HAP-1 (cell line): Measurements from ENCODE around the gene EPRS1.
"Not testable (repeated sequence)": the region's sequence is repeated elsewhere in the genome, so short reads cannot be mapped to it uniquely, and the experiment has no call there.

ENCODE experiments used
- DNase-seq, 2 experiments: peaks; one replicate each; pipeline ENCODE4 v3.0.0-alpha.2; 2016 to 2020; ENCODE audit warnings: low spot score in 2 of 2
- H3K27me3 ChIP-seq: fragments of 250-450 bp; sonication (Bioruptor Pico); 2 replicates; pipeline ENCODE4 v1.5.1; 2020; ENCODE audit warnings: low read depth, mild to moderate bottlenecking, moderate library complexity
- H3K36me3 ChIP-seq: fragments of 250-450 bp; sonication (Bioruptor Pico); replicated peaks from 2 replicates; pipeline ENCODE4 v1.5.1; 2020; ENCODE audit warnings: mild to moderate bottlenecking
- H3K4me1 ChIP-seq: fragments of 250-450 bp; sonication (Bioruptor Pico); 2 replicates; pipeline ENCODE4 v1.5.1; 2020; ENCODE audit warnings: mild to moderate bottlenecking
- H3K4me3 ChIP-seq: fragments of 250-450 bp; sonication (Bioruptor Pico); 2 replicates; pipeline ENCODE4 v1.5.1; 2020; ENCODE audit warnings: mild to moderate bottlenecking, moderate library complexity
- H3K9me3 ChIP-seq: fragments of 250-450 bp; sonication (Bioruptor Pico); 2 replicates; pipeline ENCODE4 v1.5.1; 2020; ENCODE audit warnings: mild to moderate bottlenecking, moderate library complexity
- in situ Hi-C: fragments of 300-500 bp; cut with MboI; formaldehyde crosslinking; loops from 3 replicates; pipeline ENCODE4 v1.14.3; 2020; ENCODE audit warnings: low sequenced_read_pairs, inconsistent platforms, mixed read lengths

Gene EPRS1

DNA sequence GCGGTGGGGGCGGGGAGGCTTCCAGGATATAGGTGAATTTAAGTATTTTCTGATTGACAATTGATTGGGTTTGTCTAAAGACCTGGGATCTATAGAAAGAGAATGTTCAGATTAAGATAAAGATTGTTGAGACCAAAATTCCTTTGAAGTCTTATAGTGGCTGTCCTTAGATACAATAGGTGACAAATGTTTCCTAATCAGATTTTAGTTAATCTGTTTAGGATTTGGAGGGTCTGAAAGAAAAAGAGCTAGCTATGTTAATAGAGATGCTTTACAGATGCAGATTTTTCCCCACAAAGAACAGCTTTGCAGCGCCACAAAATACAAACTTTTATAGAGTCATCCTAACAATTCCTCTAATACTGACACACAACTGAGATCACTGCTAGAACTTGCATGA lies 14.6 kb upstream of the EPRS1 start:
- H3K36me3 ChIP-seq = peaks cover 10% of the 10 kb centered on the region
- peaks cover 7% of the 10 kb centered on the region for H3K4me1 ChIP-seq
- no peak overlapping the region for H3K4me3 ChIP-seq
- in situ Hi-C loops = no loop called here
- H3K27me3 ChIP-seq = peaks cover 68% of the 10 kb centered on the region
- DNase-seq = peak; percentile 45 to 99
- H3K9me3 ChIP-seq = no peaks in the 10 kb centered on the region

- Histone ChIP-seq H3K36me3 (peaks cover 5% of the 10 kb centered on the region; the same call in 1 of the 2 replicates), H3K4me1 (peaks cover 4% of the 10 kb centered on the region), H3K9me3 (no peaks in the 10 kb centered on the region), H3K4me3 (no peak overlapping the region), H3K27me3 (peaks cover 52% of the 10 kb centered on the region)
- in situ Hi-C loops = no loop called here
- no peak for DNase-seq
These were observed 10.1 kb upstream of the EPRS1 start for GRCh38 chr1:220056374-220056773.

GRCh38 chr1:220045356-220046051 lies 801 bp downstream of the EPRS1 start:
- Histone ChIP-seq H3K4me1 (peaks cover 12% of the 10 kb centered on the region), H3K4me3 (peak overlapping the region; percentile 97), H3K36me3 (peaks cover 8% of the 10 kb centered on the region), H3K9me3 (no peaks in the 10 kb centered on the region), H3K27me3 (no peaks in the 10 kb centered on the region)
- peak in 1 of 2 experiments; percentile 51 for DNase-seq
- in situ Hi-C loops = no loop called here

- in situ Hi-C loops = no loop called here
- Histone ChIP-seq H3K4me1 (peaks cover 12% of the 10 kb centered on the region), H3K27me3 (no peaks in the 10 kb centered on the region), H3K9me3 (no peaks in the 10 kb centered on the region), H3K36me3 (peaks cover 14% of the 10 kb centered on the region), H3K4me3 (peak overlapping the region; percentile 97)
- DNase-seq = no peak
These were observed 1.5 kb downstream of the EPRS1 start for GRCh38 chr1:220044678-220045355.

GRCh38 chr1:220043646-220044045 lies 2.7 kb downstream of the EPRS1 start:
- in situ Hi-C loops = no loop called here
- Histone ChIP-seq H3K4me3 (no peak overlapping the region), H3K27me3 (no peaks in the 10 kb centered on the region), H3K36me3 (peaks cover 21% of the 10 kb centered on the region), H3K9me3 (no peaks in the 10 kb centered on the region), H3K4me1 (peaks cover 12% of the 10 kb centered on the region)
- no peak for DNase-seq

DNA sequence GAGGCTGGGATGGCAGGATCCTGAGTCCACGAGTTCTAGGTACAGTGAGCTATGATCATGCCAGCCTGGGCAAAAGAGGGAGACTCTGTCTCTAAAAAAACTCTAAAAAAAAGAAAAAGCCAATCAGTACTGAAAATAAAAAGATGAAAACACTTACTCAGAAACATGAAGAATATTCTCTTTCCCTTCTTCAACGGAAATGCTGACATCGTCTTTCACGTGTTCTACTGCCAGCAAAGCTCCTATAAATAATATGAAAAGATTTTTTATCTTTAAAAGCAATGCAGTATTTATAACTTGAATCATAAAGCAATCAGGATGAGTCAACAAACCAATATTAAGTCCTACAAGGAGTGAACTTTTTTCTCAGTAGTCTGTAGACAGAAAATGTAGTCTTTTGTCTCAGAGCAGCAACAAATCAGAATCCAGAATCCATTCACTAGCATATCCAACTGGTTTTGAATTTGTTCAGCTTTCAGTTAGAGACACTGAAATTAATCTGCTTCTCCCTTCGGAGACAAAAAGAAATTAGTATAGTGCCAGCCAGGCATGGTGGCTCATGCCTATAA lies 6.2 kb downstream of the EPRS1 start:
- Histone ChIP-seq H3K4me1 (peaks cover 16% of the 10 kb centered on the region), H3K4me3 (no peak overlapping the region), H3K36me3 (peaks cover 26% of the 10 kb centered on the region), H3K27me3 (no peaks in the 10 kb centered on the region), H3K9me3 (no peaks in the 10 kb centered on the region)
- in situ Hi-C loops = no loop called here
- no peak for DNase-seq

DNA sequence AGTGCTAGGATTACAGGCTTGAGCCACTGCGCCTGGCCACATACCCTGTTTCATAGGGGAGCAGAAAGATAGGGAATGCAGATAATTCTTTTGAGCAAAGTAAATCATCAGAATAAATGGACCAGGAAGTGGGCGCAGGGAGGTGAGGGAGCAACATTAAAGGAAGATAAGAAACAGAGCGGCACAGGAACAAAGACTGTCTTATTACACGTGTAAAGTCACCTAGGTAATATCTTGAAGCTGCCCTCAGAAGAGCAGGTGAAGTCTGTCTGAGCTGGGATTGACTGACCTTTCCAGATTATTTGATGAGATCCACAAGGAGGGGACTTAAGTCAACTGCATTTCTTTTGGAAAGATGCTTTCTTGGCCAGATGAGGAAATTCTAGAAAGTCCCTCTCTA lies 7.7 kb downstream of the EPRS1 start:
- no peak for DNase-seq
- no peaks in the 10 kb centered on the region for H3K9me3 ChIP-seq
- in situ Hi-C loops = no loop called here
- peaks cover 7% of the 10 kb centered on the region for H3K4me1 ChIP-seq
- H3K36me3 ChIP-seq = peaks cover 31% of the 10 kb centered on the region
- H3K27me3 ChIP-seq = no peaks in the 10 kb centered on the region
- H3K4me3 ChIP-seq = no peak overlapping the region

DNA sequence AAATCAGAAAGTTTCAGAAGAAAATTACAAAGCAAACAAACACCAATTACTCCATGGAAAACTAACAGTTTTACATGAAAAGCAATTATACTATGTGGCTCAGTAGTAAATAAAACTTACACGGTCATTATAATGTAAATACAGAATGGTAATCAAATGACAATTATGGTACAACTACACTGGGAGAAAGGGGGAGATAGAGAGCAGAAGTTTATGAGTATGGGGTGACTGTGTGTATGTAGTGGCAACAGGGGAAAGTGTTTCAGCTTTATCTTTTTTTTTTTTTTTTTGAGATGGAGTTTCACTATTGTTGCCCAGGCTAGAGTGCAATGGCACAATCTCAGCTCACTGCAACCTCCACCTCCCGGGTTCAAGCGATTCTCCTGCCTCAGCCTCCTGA lies 8.5 kb downstream of the EPRS1 start:
- H3K9me3 ChIP-seq, H3K27me3 ChIP-seq, H3K4me1 ChIP-seq, in situ Hi-C loops, H3K4me3 ChIP-seq: not testable (repeated sequence)
- peaks cover 36% of the 10 kb centered on the region for H3K36me3 ChIP-seq
- peak in 1 of 2 experiments; percentile 14 for DNase-seq

GRCh38 chr1:220032911-220033310 lies 13.4 kb downstream of the EPRS1 start:
- DNase-seq = no peak
- Histone ChIP-seq H3K4me3 (no peak overlapping the region), H3K4me1 (0 out of 2 replicates have a peak, but pooled peaks cover 3% of the 10 kb centered on the region), H3K27me3 (no peaks in the 10 kb centered on the region), H3K9me3 (no peaks in the 10 kb centered on the region), H3K36me3 (peaks cover 40% of the 10 kb centered on the region)
- in situ Hi-C loops = no loop called here

- in situ Hi-C loops = no loop called here
- Histone ChIP-seq H3K27me3 (no peaks in the 10 kb centered on the region), H3K4me3 (no peak overlapping the region), H3K9me3 (no peaks in the 10 kb centered on the region), H3K4me1 (no peaks in the 10 kb centered on the region), H3K36me3 (peaks cover 39% of the 10 kb centered on the region)
- no peak for DNase-seq
These were observed 15.0 kb downstream of the EPRS1 start for GRCh38 chr1:220031287-220031686.

- Histone ChIP-seq H3K27me3 (no peaks in the 10 kb centered on the region), H3K4me1 (no peaks in the 10 kb centered on the region), H3K4me3 (no peak overlapping the region), H3K9me3 (no peaks in the 10 kb centered on the region), H3K36me3 (peaks cover 48% of the 10 kb centered on the region)
- in situ Hi-C loops = no loop called here
- no peak for DNase-seq
These were observed 17.9 kb downstream of the EPRS1 start for GRCh38 chr1:220028346-220028895.

DNA sequence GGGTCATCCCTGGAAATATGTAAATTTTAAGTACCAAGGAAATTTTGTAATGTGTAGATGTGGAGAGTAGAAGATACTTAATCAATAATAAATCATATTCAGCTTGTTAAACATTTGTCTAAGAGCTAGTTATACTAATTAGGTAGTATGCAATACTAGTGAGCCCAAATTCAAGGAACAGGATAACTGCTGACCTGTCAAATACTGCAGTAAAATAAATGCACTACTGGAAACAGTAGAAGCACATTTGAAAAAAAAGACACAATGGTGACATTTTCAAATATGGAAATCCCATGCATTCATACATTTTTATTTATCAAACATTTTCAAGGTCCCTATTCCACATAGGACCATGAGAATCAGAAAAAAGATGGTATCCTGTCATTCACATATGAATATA lies 27.2 kb downstream of the EPRS1 start:
- in situ Hi-C loops = no loop called here
- Histone ChIP-seq H3K36me3 (peaks cover 64% of the 10 kb centered on the region), H3K9me3 (no peaks in the 10 kb centered on the region), H3K4me3 (no peak overlapping the region), H3K27me3 (no peaks in the 10 kb centered on the region), H3K4me1 (no peaks in the 10 kb centered on the region)
- no peak for DNase-seq

GRCh38 chr1:220013497-220013896 lies 32.8 kb downstream of the EPRS1 start:
- H3K27me3 ChIP-seq = no peaks in the 10 kb centered on the region
- DNase-seq = no peak
- no peaks in the 10 kb centered on the region for H3K9me3 ChIP-seq
- no peaks in the 10 kb centered on the region for H3K4me1 ChIP-seq
- H3K36me3 ChIP-seq = peaks cover 65% of the 10 kb centered on the region
- in situ Hi-C loops = no loop called here
- H3K4me3 ChIP-seq = no peak overlapping the region

DNA sequence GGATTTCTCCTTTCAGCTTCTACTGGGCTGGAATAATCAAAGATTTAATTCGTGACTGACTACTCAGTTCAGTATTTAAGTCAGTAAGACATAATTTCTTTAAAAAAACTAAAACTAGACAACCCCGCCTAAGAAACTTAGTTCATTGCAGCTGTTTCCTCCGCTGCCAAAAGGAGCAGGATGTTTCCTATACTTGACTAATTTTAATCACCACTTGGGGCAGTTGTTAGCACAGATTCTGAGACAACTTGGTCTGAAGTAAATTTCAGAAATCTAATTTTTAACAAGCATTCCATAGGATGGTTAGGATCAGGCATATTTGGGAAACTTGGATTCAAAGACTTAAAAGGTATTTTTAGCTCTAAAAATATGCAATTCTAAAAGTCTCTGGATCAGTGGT lies 34.0 kb downstream of the EPRS1 start:
- in situ Hi-C loops = no loop called here

More for the DNA sequence above, 34.0 kb downstream of the EPRS1 start:
- H3K9me3 ChIP-seq = no peaks in the 10 kb centered on the region
- H3K36me3 ChIP-seq = peaks cover 58% of the 10 kb centered on the region
- no peaks in the 10 kb centered on the region for H3K27me3 ChIP-seq
- no peak overlapping the region for H3K4me3 ChIP-seq
- DNase-seq = no peak
- H3K4me1 ChIP-seq = no peaks in the 10 kb centered on the region; the same call in 1 of the 2 replicates
